NB4 (cell line): Measurements from ENCODE around the gene NFKBIE.

Experiments used
- MAX ChIP-seq: IDR thresholded peaks from 2 replicates; pipeline ENCODE4 v1.6.1; 2011; ENCODE audit warnings: low read depth, low read length
- POLR2A ChIP-seq: IDR thresholded peaks from 2 replicates; pipeline ENCODE4 v1.6.1; 2011; ENCODE audit warnings: mild to moderate bottlenecking; ENCODE audit not compliant: insufficient read length; ENCODE audit errors: extremely low read depth
- TF ChIP-seq, protein P1 (sequence below): IDR thresholded peaks from one replicate; pipeline ENCODE4 v1.5.1; 2012; ENCODE audit warnings: low read depth, low read length

DNA sequence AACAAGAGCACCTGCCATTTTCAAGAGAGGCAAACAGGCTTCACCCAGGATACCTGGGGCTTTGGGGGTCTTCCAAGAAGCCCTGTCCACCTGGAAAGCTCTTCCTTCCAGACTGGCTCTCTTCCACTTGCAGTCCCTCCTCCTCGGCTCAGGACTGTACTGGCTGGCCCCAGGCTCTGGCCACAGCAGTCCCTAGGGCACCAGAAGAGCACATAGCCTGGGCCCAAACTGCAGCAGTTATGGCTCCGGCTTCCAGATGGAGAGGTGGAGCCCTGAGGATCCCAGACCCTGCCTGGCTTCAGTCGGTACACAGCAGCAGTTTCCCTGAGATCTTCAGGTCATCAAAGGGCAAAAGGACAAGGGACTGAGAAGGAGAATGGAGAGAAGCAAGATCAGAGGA is 6.4 kb downstream of the NFKBIE start:
- TF ChIP-seq POLR2A (no peak), MAX (no peak)
- TF ChIP-seq, protein P1, sequence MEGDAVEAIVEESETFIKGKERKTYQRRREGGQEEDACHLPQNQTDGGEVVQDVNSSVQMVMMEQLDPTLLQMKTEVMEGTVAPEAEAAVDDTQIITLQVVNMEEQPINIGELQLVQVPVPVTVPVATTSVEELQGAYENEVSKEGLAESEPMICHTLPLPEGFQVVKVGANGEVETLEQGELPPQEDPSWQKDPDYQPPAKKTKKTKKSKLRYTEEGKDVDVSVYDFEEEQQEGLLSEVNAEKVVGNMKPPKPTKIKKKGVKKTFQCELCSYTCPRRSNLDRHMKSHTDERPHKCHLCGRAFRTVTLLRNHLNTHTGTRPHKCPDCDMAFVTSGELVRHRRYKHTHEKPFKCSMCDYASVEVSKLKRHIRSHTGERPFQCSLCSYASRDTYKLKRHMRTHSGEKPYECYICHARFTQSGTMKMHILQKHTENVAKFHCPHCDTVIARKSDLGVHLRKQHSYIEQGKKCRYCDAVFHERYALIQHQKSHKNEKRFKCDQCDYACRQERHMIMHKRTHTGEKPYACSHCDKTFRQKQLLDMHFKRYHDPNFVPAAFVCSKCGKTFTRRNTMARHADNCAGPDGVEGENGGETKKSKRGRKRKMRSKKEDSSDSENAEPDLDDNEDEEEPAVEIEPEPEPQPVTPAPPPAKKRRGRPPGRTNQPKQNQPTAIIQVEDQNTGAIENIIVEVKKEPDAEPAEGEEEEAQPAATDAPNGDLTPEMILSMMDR: no peak
